B cell (primary cell): ENCODE data around the gene ADAMTSL1. TPM values are rescaled to one million over a fixed set of nuclear protein-coding genes. Genes with fewer than 3 reads are reported as not detected.

ENCODE experiments used
- ATAC-seq: fragments of 200-7000 bp; cut with Tn5 transposase; one replicate; pipeline ENCODE4 v1.10.0; 2021; ENCODE audit warnings: low read depth, mild to moderate bottlenecking, moderate number of reproducible peaks, moderate library complexity
- CTCF ChIA-PET: fragments of 350-600 bp; sonication (Branson Sonifier 250); formaldehyde crosslinking; loops from one replicate; lab custom pipeline; 2021; ENCODE audit warnings: antibody characterized with exemption, inconsistent platforms; lab: Charles Lee
- POLR2A ChIA-PET: fragments of 350-600 bp; sonication (Branson Sonifier 250); formaldehyde crosslinking; loops from one replicate; lab custom pipeline; 2021; ENCODE audit warnings: antibody characterized with exemption; lab: Charles Lee
- DNase-seq: peaks from one replicate; pipeline ENCODE4 v3.0.0; 2013
- H2AFZ ChIP-seq: 2 replicates; pipeline ENCODE4 v1.6.1; 2012; ENCODE audit warnings: mild to moderate bottlenecking, low read depth, low read length; ENCODE audit not compliant: insufficient read depth, poor library complexity, severe bottlenecking
- H3K27ac ChIP-seq, 2 donors: 1 replicate in 1 of 2; 2 replicates in 1 of 2; pipeline ENCODE4 v1.5.1; 2012 to 2013; ENCODE audit warnings: low read length in 2 of 2, mild to moderate bottlenecking in 2 of 2, moderate library complexity in 1 of 2
- H3K27me3 ChIP-seq, 4 experiments: fragments of 200-600 bp in 1 of 4; sonication (generic) in 1 of 4; replicated peaks in 1 of 4; 1 replicate in 2 of 4; 2 replicates in 2 of 4; pipeline versions ENCODE4 v1.6.1 to v1.7.0; 2013 to 2016; ENCODE audit warnings: low read length in 3 of 4, mild to moderate bottlenecking in 2 of 4, mixed read lengths in 1 of 4, moderate library complexity in 1 of 4; ENCODE audit not compliant: insufficient read depth in 4 of 4, control insufficient read depth in 3 of 4; ENCODE audit errors: control extremely low read depth in 1 of 4
- H3K36me3 ChIP-seq, 2 experiments: replicated peaks in 1 of 2; 1 replicate in 1 of 2; 2 replicates in 1 of 2; pipeline versions ENCODE4 v1.6.1 to v1.7.1; 2013; ENCODE audit warnings: low read length in 1 of 2; ENCODE audit not compliant: insufficient read depth in 2 of 2, control insufficient read depth in 1 of 2; ENCODE audit errors: control extremely low read depth in 1 of 2, extremely low read depth in 1 of 2
- H3K4me1 ChIP-seq, 2 donors: fragments of 200-600 bp in 1 of 2; sonication (generic) in 1 of 2; 1 replicate in 1 of 2; 2 replicates in 1 of 2; pipeline versions ENCODE4 v1.5.1 to v1.6.1; 2013 to 2017; ENCODE audit warnings: low read length in 2 of 2; ENCODE audit not compliant: control insufficient read depth in 2 of 2, insufficient read depth in 2 of 2
- H3K4me2 ChIP-seq: replicated peaks from 2 replicates; pipeline ENCODE3; 2012; ENCODE audit warnings: mild to moderate bottlenecking, low read depth, low read length; ENCODE audit not compliant: poor library complexity, severe bottlenecking
- H3K4me3 ChIP-seq, 5 experiments: fragments of 200-600 bp in 1 of 5; sonication (generic) in 1 of 5; 1 replicate in 3 of 5; 2 replicates in 2 of 5; pipeline versions ENCODE4 v1.5.1 to v1.7.0; 2011 to 2016; ENCODE audit warnings: low read length in 4 of 5, mild to moderate bottlenecking in 4 of 5, low read depth in 2 of 5, control low read depth in 1 of 5, moderate library complexity in 1 of 5; ENCODE audit not compliant: insufficient read depth in 1 of 5; ENCODE audit errors: control extremely low read depth in 1 of 5, extremely low read depth in 1 of 5
- H3K79me2 ChIP-seq: fragments of 200-600 bp; sonication (generic); one replicate; pipeline ENCODE4 v1.6.0; 2016; ENCODE audit warnings: low read length; ENCODE audit not compliant: control insufficient read depth, insufficient read depth
- H3K9ac ChIP-seq: fragments of 200-600 bp; sonication (generic); 2 replicates; pipeline ENCODE4 v1.6.1; 2017; ENCODE audit warnings: mild to moderate bottlenecking, low read length, moderate library complexity
- H3K9me3 ChIP-seq, 3 donors: one replicate each; pipeline versions ENCODE4 v1.6.1 to v1.7.1; 2013; ENCODE audit warnings: low read length in 2 of 3; ENCODE audit not compliant: control insufficient read depth in 2 of 3, insufficient read depth in 1 of 3; ENCODE audit errors: control extremely low read depth in 1 of 3
- H4K20me1 ChIP-seq: 2 replicates; pipeline ENCODE4 v1.6.0; 2012; ENCODE audit warnings: mild to moderate bottlenecking, low read length; ENCODE audit not compliant: insufficient read depth, control insufficient read depth, poor library complexity, severe bottlenecking
- H3K27ac Mint-ChIP-seq: one replicate; pipeline ENCODE4 v1.8.0; 2021; ENCODE audit warnings: mixed read lengths
- H3K27me3 Mint-ChIP-seq: one replicate; pipeline ENCODE4 v1.8.0; 2021; ENCODE audit warnings: mixed read lengths
- H3K4me1 Mint-ChIP-seq: one replicate; pipeline ENCODE4 v1.8.0; 2021; ENCODE audit warnings: mixed read lengths
- H3K4me3 Mint-ChIP-seq: one replicate; pipeline ENCODE4 v1.8.0; 2021; ENCODE audit warnings: mixed read lengths
- H3K9me3 Mint-ChIP-seq: one replicate; pipeline ENCODE4 v1.8.0; 2022; ENCODE audit warnings: mixed read lengths; ENCODE audit not compliant: insufficient read depth
- CTCF ChIP-seq: fragments of 200-600 bp; IDR thresholded peaks from one replicate; pipeline ENCODE4 v1.8.0; 2022; ENCODE audit warnings: antibody characterized with exemption, mild to moderate bottlenecking
- EZH2 ChIP-seq: IDR thresholded peaks from 2 replicates; pipeline ENCODE4 v1.6.1; 2012; ENCODE audit warnings: borderline replicate concordance, low read depth, mild to moderate bottlenecking, moderate library complexity, low read length; ENCODE audit not compliant: insufficient read depth, poor library complexity, severe bottlenecking
- WGBS: methylation state at CpG from one replicate; pipeline ENCODE4 v1.1.5; 2013; ENCODE audit warnings: missing lambda C conversion rate; ENCODE audit not compliant: insufficient coverage; 5-methylcytosine and 5-hydroxymethylcytosine counted together
- intact Hi-C: fragments of 100-400 bp; cut with micrococcal nuclease; formaldehyde crosslinking; loops from one replicate; pipeline ENCODE4 v1.10.0; 2022
- polyA plus RNA-seq: library from polyadenylated mRNA; depleted of rRNA; stranded (reverse); fragments of >200 nt; gene quantifications from 2 replicates; pipeline ENCODE4 v1.2.3, GENCODE V29; 2012
- total RNA-seq, 2 donors: library from RNA; stranded (reverse); fragments of 120-200 nt in 1 of 2; gene quantifications; 1 replicate in 1 of 2; 2 replicates in 1 of 2; pipeline versions ENCODE4 v1.2.3 to v1.2.4, GENCODE V29; 2013 to 2022

ADAMTSL1 gene
- total and polyA plus RNA-seq, 2 donors (not counting 1 experiment from before 2014, with no cell fraction given): not detected

GRCh38 chr9:18720691-18721090 lies 246.7 kb downstream of the ADAMTSL1 start:
- H3K9me3 ChIP-seq: no peaks in the 10 kb centered on the region
- no peak overlapping the region for H3K4me2 ChIP-seq
- intact Hi-C loops: no loop called here
- no peak overlapping the region for H3K4me3 Mint-ChIP-seq
- CTCF ChIA-PET: no interaction called here
- no peaks in the 10 kb centered on the region for H3K9me3 Mint-ChIP-seq
- no peaks in the 10 kb centered on the region for H3K36me3 ChIP-seq
- ATAC-seq (no peak), DNase-seq (no peak)
- no peaks in the 10 kb centered on the region for H3K4me1 Mint-ChIP-seq
- H3K27ac Mint-ChIP-seq: no peak overlapping the region
- H4K20me1 ChIP-seq: no peaks in the 10 kb centered on the region
- POLR2A ChIA-PET: no interaction called here
- no peaks in the 10 kb centered on the region for H3K27me3 ChIP-seq
- H3K79me2 ChIP-seq: no peaks in the 10 kb centered on the region
- no peak overlapping the region for H3K4me3 ChIP-seq
- TF ChIP-seq EZH2: no peak
- no peak for TF ChIP-seq CTCF
- no peak overlapping the region for H3K9ac ChIP-seq
- WGBS: 100% methylated on average over 2 of the region's 5 CpGs
- no peak overlapping the region for H2AFZ ChIP-seq
- no peak overlapping the region for H3K27ac ChIP-seq
- H3K4me1 ChIP-seq: no peaks in the 10 kb centered on the region
- no peaks in the 10 kb centered on the region for H3K27me3 Mint-ChIP-seq

GRCh38 chr9:18721267-18721994 lies 247.5 kb downstream of the ADAMTSL1 start:
- no peak for DNase-seq
- ChIA-PET POLR2A (no interaction called here), CTCF (no interaction called here)
- intact Hi-C loops: no loop called here
- no peak overlapping the region for H3K27ac ChIP-seq
- no peaks in the 10 kb centered on the region for H3K27me3 Mint-ChIP-seq
- no peaks in the 10 kb centered on the region for H3K4me1 ChIP-seq
- no peaks in the 10 kb centered on the region for H3K9me3 ChIP-seq
- no peak overlapping the region for H2AFZ ChIP-seq
- no peak overlapping the region for H3K4me3 ChIP-seq
- H3K36me3 ChIP-seq: no peaks in the 10 kb centered on the region
- H3K4me2 ChIP-seq: no peak overlapping the region
- no peak overlapping the region for H3K4me3 Mint-ChIP-seq
- no peaks in the 10 kb centered on the region for H3K79me2 ChIP-seq
- 92% methylated on average over 10 of the region's 10 CpGs for WGBS
- H3K9me3 Mint-ChIP-seq: no peaks in the 10 kb centered on the region
- H3K27me3 ChIP-seq: no peaks in the 10 kb centered on the region
- H3K4me1 Mint-ChIP-seq: no peaks in the 10 kb centered on the region
- H3K9ac ChIP-seq: no peak overlapping the region
- TF ChIP-seq EZH2 (no peak), CTCF (no peak)
- H4K20me1 ChIP-seq: no peaks in the 10 kb centered on the region
- ATAC-seq: no peak
- H3K27ac Mint-ChIP-seq: no peak overlapping the region
